G401 (cell line): ENCODE measurements around the gene SH3PXD2A. TPM values are rescaled to one million over a fixed set of nuclear protein-coding genes. Genes with fewer than 3 reads are reported as not detected.

ENCODE experiments used
- DNase-seq: peaks from one replicate; pipeline ENCODE4 v3.0.0-alpha.2; 2015; ENCODE audit warnings: low spot score
- in situ Hi-C: cut with HindIII; loops from 2 replicates; pipeline ENCODE4 v1.10.0; 2016; ENCODE audit warnings: low sequenced_read_pairs, mixed read lengths
- total RNA-seq: library from RNA; depleted of rRNA; stranded (reverse); fragments of >200 nt; shearing (Covaris generic); gene quantifications from 2 replicates; pipeline ENCODE4 v1.2.3, GENCODE V29; 2014

Gene SH3PXD2A
- total RNA-seq, 1 experiment from 2014 or later = 19.1 TPM

DNA sequence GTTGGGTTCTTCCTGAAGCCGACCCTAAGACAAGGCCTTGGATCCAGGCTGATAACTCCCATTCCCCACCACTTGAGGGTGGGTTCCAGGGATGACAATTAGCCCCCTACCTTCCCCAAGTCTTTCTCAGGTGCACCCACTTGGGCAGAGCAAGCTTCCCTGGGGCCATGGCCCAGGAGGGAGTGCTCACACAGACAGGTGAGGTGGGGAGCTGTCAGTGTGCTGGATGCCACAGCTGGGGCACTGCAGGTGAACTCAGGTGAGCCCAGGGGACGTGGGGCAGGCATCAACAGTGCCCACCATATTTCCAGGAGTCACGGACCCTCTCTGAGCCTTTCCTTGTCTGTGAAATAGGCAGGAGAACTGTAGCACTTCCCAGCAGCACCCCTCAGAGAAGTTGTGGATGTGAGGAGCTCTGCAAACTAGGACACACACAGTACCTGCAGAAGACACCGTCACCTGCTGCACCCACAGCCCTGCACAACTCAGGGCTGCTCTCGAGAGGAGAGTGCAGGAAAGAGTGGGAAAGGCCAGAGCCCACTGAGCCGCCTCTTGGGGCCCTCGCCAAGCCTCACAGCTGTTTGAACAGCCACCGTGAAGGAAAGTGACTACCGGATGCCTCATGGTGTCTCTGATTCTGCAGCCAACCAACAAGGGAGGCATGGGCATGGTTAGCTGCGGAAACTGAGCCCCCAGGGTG is 17.9 kb downstream of the SH3PXD2A start:
- in situ Hi-C loops = no loop called here
- no peak for DNase-seq

DNA sequence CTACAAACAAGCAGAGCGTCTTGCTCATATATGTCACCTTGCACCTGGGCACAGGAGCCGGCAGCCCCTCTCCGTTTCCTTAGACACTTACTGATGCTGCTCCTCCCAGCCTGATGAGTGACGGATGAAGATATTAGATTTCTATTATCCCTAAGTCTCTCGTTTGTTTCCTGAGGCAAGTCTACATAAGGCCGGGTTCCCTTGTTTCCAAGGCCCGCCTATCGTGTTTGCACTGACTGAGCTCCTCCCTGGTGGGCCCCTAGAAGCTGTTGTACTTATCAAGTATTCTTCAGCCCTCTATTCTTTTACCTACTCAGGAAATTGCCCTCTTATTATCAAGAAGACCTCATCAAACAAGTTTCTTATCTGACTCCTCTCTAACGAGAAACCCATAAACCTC is 18.5 kb downstream of the SH3PXD2A start:
- in situ Hi-C loops = no loop called here
- no peak for DNase-seq

DNA sequence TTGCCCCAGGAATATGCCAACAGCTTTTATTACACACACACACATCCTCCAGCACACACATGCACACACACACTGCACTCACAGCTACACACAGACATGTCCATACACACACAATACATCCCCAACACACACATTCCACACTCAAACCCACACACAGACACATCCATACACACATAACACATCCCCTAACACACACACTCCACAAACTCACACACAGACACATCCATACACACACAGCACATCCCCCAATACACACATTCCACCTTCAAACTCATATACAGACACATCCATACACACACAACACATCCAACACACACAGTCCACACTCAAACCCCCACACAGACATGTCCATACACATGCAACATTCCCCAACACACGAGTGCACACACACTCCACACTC is 19.1 kb downstream of the SH3PXD2A start:
- no peak for DNase-seq
- in situ Hi-C loops = no loop called here

DNA sequence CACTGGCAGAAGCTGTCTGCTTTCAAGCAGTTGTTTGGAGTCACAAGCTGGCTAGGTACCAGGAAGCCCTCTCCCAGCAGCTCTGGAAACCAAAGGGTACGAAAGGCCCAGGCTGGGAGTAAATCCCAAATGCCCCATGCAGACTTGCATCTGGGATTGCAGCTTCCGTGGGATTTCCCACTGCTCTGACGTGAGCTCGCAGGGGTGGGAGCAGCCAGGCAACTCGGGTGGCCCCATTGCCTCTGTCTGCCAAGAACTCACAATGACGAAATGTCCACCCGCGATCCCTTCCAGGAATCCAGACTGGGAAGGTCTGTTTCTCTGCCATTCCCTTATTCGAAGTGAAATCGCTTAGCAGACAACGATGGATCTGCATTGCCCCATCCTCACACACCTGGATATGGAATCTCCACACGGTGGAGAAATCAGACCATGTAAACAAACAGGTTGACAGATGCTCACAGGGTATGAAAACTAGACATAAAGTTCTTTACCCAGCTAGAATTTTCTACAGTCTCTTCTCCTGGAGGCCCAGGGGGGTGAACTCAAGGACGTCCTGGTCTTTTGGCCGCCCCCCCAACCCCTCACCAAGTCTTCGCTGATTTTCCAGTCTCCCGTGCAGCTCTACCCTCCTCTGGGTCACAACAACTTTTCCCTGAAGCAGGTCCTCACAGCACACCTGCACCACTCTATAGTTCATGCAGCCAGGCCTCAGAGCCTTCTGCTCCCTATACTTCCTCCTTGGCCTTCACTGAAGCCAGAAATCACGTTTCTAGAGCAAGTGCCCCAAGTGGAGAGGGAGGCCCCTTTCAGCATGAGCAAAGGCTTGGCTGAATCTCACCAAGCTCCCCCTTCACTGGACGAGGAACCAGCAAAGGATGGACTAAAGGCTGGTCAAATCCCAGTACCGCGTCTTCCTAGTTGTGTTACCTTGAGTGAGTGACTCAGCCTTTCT is 20.0 kb downstream of the SH3PXD2A start:
- in situ Hi-C loops = no loop called here
- DNase-seq = no peak

DNA sequence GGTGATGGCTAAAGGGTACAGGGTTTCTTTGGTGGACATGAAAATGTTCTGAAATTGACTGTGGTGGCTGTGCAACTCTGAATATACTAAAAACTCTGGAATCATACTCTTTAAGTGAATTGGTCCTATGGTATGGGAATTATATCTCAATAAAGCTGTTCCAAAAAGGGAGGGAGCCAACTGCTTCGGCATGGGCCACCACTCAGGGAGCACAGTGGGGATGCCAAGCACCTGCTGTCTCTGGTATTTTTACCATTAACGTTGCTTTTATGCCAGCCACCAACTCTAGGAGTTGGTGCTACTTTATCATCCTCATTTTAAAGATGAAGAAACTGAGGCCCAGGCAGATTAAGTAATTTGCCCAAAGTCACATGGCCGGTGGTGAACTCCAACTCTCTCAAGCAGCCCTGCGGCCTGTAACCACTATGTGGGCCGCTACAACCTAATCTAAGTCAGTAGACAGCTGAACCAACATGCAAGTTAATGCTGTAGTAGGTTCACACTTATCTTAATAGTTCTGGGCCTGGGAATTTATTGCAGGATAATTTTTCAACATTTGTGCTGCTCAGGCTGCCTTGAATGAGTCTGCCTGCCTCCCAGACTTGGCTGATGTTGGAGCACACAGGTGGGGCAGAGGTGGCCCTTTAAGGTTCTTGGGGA is 20.8 kb downstream of the SH3PXD2A start:
- in situ Hi-C loops = no loop called here
- DNase-seq = no peak

DNA sequence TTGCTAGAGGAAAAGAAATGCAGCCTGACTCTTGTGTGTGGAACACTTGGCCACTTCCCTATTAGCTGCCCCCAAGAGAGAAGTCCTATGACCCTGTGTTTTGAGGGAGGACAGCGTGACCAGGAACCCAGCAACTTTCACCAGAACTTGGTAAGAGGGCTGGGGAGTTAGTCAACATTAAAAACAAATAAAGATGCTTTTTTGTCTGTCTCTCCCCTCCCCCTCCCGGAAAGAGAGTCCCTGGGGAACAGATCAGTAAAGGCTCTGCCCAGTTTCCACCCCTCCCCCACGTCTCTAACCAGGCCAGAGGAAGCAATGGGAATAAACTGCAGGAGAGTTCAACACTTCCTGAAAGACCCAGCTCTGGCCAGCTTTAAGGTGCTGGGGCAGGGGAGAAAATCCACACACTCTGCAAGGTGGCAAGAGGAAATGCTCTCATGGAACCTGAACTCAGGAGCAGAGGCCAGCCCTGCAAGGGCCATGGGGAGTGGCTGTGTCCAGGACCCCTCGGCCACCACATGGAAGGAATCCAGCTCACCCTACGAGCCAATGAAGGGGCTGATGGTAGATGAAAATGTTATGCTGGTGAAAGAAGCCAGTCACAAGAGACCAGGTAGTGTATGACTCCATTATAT is 21.5 kb downstream of the SH3PXD2A start:
- in situ Hi-C loops = no loop called here
- no peak for DNase-seq

DNA sequence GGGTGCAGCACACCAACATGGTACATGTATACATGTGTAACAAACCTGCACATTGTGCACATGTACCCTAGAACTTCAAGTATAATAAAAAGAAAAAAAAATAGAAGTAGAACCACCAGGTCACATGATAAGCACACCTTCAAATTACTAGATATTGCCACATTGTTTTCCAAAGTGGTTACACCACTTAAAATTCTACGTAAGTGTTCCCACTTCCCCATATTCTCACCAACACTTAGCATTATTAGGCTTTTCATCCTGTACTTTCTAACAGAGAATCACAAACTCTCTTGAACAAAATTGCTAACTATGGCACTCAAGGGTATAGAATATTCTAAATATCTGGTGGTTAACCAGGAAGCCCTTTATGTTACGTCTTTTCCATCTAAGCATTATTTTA is 22.6 kb downstream of the SH3PXD2A start:
- in situ Hi-C loops = no loop called here
- no peak for DNase-seq

DNA sequence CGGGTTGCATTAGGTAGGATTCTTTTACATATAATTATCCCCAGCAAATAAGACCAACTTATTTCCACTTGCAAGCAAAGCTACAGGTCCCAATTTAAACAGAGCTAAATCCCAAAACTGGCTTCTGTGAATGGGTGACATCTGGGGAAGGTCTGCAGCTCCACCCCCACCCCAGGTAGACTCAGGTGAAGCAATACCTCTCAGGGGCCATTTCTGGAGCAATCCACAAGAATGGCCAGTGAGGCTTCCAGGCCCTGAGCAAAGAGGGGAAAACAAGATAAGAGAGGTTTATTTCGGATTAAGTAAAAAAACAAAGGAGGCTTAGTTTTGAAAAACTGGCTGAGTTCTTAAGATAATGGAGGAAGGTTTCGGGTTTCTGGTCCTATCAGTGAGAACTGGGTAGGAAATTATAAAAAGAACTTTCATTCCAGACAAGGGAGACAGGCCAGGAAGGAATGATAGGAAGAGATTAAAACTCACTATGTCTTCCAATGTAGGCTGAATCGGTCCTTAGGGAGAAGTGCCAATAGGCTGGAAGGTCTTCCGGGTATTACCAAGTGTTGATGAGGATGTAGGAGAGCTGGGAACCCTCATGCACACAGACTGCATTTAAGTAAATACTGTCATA is 25.4 kb downstream of the SH3PXD2A start:
- in situ Hi-C loops = no loop called here
- no peak for DNase-seq

DNA sequence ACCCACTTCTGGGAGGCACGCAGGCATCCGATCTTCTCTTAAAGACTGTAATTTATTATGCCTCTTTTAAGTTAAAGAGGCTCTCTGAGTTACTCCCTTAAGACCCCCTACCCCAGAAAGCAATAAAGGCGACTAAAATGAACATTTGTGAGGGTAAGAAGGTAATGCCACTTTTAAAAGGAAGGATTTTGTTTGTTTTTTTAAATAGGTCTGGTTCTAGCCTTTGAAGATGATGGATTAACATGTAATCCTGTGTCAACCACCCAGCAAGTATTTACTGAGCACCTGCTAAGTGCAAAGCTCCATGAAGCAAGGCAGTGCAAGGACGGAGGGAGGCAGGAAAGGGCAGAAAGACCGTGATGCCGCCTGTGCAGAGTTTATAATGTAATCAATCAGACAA is 26.1 kb downstream of the SH3PXD2A start:
- no peak for DNase-seq
- in situ Hi-C loops = no loop called here

DNA sequence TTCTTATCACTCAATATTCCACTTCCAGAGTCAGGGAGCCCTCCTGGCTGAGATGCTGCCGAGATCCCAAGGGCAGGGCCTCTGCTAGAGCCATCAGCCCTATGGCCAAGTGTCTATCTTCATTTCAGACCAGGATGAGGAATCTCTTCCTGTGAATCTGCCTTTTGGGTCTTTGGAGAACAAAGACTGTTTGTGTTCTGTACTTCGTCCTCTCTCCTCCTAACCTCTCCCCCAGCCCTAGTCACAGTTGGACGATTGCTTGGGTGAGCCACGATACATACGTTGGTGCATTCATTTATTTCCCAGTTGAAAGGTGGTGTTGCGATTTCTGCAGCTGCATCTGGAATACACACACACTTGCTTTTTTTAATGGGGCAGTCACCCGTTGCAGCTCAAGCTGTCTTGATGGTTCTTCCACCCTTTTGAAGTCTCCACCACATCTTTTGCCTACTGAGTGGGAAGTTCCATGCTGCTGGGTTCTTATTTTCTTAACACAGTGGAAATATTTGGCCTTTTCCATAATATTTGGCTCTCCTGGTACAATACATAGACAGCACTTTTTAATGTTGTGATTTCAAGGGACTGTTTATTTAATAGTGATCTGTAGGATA is 26.7 kb downstream of the SH3PXD2A start:
- no peak for DNase-seq
- in situ Hi-C loops = no loop called here

DNA sequence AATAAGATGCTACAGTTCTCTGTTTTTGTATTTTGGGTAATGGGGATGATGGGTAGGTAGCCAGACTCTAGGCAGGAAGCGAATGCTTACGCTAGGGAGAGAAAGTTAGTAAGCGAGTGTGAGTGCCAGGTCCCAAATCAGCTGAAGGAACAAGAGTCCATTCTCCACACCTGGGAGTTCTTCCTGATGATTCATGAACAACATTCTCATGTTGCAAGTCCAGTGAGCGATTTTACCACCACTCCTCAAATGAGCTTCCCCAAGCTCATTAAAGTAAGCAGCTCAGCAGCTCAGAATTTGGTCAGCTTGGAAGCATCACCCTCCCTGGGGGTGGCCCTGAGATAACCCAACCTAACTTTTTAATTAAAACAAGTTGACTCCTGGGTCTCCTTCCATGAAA is 27.3 kb downstream of the SH3PXD2A start:
- in situ Hi-C loops = no loop called here
- no peak for DNase-seq

DNA sequence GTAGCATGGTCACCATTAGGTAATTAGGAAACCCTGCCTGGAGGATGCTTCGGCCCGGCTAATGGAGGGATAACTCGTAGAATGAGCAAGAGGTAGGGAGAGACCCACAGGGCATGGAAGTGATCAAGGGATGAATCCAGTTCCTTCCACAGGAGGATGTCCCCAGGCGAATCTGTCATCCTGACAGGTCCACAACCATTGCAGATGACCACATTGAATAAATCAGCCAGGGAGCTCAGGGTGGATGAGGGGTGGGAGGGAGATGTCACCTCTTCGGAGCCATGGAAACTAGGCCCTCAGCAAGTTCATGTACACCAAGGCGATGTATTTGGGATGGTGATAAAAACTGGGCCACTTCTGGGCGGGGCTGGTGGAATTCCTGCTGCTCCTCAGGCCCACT is 28.5 kb downstream of the SH3PXD2A start:
- DNase-seq = no peak
- in situ Hi-C loops = no loop called here

DNA sequence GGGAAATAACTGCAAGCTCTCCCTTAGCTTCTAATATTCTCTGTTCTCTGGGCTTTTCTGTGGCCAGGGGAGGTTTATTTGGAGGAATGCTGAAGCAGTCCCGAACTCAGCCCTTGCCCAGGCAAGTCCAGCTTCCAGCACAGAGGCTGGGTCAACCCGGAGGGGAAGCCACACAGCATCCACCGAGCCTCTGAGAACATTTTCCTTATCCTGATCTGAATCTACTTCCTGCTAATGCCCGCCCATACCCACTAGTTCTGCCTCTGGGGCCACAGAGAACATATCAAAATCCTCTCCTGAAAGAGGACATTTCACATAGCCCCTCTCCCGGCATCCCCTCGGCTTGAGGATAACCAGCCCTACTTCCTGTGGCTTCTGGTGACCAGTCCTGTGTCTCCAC is 31.1 kb downstream of the SH3PXD2A start:
- in situ Hi-C loops = no loop called here
- DNase-seq = no peak

DNA sequence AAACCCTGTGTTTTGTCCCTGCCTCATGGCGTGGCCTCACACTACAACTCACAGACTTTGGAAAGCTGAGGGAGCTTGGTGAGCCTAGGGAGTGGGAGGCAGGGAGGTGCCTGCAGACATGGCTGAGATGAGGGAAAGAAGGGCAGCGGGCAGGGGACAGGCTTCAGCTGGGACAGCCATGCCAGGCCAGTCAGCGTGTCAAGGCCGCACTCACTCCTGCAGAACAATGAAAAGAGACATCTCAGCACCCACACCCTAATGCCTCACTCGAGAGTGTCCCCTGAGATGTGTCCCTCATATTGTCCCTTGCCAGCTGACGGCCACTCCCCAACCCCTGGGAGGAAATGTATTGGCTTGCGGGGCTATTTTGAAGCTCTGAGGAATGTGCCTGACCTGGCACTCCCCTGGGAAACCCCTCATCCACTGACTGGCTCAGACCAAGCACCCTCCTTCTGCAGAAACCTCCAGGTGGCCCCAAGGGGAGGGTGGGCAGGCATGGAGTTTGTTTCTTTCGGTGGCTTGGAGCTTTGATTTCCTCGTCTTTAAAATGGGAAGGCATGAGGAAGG is 31.6 kb downstream of the SH3PXD2A start:
- in situ Hi-C loops = no loop called here
- DNase-seq = no peak

DNA sequence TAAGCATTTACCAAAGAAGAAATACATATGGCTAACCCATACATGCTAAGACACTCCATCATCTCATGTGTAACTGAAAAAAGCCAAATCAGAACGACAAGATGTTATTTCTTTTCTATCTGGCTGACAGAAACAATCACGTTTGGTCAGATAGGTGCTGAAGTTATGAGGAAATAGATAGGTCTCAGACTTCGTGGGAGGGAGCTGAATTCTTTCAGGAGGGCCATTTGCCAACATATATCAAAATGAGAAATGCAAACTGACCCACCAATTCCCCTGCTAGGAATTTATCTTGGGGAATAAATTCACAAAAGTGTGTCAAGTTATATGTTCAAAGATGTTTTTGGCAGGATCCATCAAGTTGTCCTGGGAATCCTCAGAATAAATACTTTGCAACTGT is 32.6 kb downstream of the SH3PXD2A start:
- DNase-seq = no peak
- in situ Hi-C loops = no loop called here

DNA sequence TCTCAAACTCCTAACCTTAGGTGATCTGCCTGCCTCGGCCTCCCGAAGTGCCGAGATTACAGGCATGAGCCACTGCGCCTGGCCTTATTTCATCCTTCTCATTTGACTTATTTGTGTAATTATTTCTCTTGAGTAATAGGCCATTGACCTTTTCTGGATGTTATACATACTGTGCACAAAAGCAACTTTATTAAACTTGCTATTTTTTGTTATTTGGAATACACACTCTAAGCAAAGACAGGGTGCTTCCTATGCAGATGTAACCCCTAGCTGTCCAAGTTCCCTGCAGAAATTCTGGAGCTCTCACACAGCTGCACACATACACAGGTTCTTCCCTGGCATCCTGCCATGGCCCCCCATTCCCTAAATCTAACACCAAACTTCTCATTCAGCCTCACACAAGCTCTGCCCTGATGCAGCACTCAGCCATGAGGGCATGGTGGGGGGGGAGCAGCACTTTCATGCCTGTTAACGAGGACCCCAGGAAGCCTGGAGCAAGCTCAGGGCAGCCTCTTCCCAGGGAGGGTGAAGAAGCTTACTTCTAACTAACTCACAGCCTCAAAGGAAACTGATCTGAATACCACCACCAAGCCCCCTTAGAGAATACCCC is 33.2 kb downstream of the SH3PXD2A start:
- in situ Hi-C loops = no loop called here
- no peak for DNase-seq

DNA sequence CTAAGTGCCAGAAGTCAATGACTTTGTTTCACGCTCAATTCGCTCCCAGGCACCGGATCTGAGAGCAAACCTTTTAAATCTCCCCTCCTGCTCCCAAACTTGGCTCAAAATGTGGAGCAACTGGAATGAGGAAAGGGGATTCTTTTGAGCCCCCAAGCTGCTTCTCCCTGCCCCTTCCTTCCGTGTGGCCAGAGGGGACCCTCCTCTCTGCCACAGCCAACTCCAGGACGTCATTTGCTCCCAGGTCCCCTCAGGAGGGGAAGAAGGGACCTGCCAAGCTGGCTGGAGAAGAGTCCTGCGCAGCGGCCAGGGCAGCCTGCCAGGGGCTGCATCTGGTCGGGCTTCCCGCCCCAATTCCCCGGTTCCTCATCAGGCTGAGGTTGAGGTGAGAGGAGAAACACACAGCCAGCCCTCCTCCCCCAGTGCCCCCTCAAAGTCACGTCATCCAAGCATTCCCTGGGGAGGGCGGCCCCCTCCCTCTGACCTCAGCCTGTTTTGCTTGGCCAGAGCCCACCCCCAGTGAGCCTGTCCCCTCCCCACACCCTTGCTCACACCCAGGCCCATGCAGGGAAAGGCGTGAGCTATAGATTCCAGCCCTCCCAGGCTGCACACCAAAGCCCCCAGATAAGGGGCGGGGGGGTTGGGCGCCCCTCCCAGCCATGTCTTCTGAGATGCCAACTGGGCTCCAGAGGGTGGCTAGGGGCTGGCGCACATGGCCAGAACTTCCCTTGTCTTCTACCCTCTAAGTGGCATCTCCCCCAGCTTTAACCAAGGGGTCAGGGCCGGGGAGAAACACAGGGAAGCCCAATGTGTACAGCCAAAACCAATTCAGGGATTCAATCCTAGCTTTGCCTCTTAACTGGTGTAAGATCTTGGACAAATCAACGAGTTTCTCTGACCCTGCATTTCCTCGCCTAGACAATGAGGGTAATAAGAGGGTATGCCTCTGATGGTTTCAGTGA is 35.0 kb downstream of the SH3PXD2A start:
- no peak for DNase-seq
- in situ Hi-C loops = no loop called here
